GM18951 (cell line): ENCODE data around the gene BRSK1.

Source experiments
- POLR2A ChIP-seq: IDR thresholded peaks from 4 replicates; pipeline ENCODE4 v1.6.1; 2011; ENCODE audit warnings: mild to moderate bottlenecking; ENCODE audit not compliant: insufficient read length, insufficient read depth; ENCODE audit errors: extremely low read depth
- in situ Hi-C: fragments of 300-500 bp; cut with MboI; formaldehyde crosslinking; loops from one replicate; pipeline ENCODE4 v1.12.0; 2022; ENCODE audit warnings: low sequenced_read_pairs, mixed read lengths, inconsistent platforms; ENCODE audit not compliant: unreplicated experiment

BRSK1 gene

GRCh38 chr19:55285229-55285890 lies 1.6 kb downstream of the BRSK1 start:
- TF ChIP-seq POLR2A: no peak
- in situ Hi-C loops: no loop called here

GRCh38 chr19:55287361-55288079 lies 3.7 kb downstream of the BRSK1 start:
- TF ChIP-seq POLR2A: no peak
- in situ Hi-C loops: no loop called here

GRCh38 chr19:55289117-55289796 lies 5.5 kb downstream of the BRSK1 start:
- in situ Hi-C loops: no loop called here
- TF ChIP-seq POLR2A: no peak

- no peak for TF ChIP-seq POLR2A
- in situ Hi-C loops: no loop called here
Observed at GRCh38 chr19:55297267-55297666, 13.5 kb downstream of the BRSK1 start.

GRCh38 chr19:55299991-55300390 lies 16.2 kb downstream of the BRSK1 start:
- in situ Hi-C loops: no loop called here
- no peak for TF ChIP-seq POLR2A

GRCh38 chr19:55300886-55301458 lies 17.2 kb downstream of the BRSK1 start:
- in situ Hi-C loops: no loop called here
- TF ChIP-seq POLR2A: no peak

- peak; percentile 14 for TF ChIP-seq POLR2A
- in situ Hi-C loops: no loop called here
Observed at GRCh38 chr19:55301459-55302317, 17.9 kb downstream of the BRSK1 start.

- TF ChIP-seq POLR2A: no peak
- in situ Hi-C loops: no loop called here
Observed at GRCh38 chr19:55302318-55302703, 18.5 kb downstream of the BRSK1 start.

- in situ Hi-C loops: no loop called here
- no peak for TF ChIP-seq POLR2A
Observed at GRCh38 chr19:55303477-55303876, 19.7 kb downstream of the BRSK1 start.

- in situ Hi-C loops: no loop called here
- no peak for TF ChIP-seq POLR2A
Observed at GRCh38 chr19:55304279-55304978, 20.6 kb downstream of the BRSK1 start.

GRCh38 chr19:55304980-55305379 lies 21.2 kb downstream of the BRSK1 start:
- TF ChIP-seq POLR2A: no peak
- in situ Hi-C loops: no loop called here

GRCh38 chr19:55305491-55305890 lies 21.7 kb downstream of the BRSK1 start:
- in situ Hi-C loops: no loop called here

More at GRCh38 chr19:55305491-55305890, 21.7 kb downstream of the BRSK1 start:
- no peak for TF ChIP-seq POLR2A
